ENCODE data around the gene PARD3.
A peak's percentile ranks its signal among the peaks of the same experiment; 100 is the strongest.

Gene PARD3

GRCh38 chr10:34627331-34627730 is 187.8 kb downstream of the PARD3 start:
- no peak for DNase-seq

GRCh38 chr10:34626158-34626880 is 188.8 kb downstream of the PARD3 start:
- DNase-seq, result no peak

- DNase-seq, result peak in 1 of 51 donors; percentile 5
Measured at GRCh38 chr10:34624323-34625153, 190.6 kb downstream of the PARD3 start.

- DNase-seq, result no peak
Measured at GRCh38 chr10:34622945-34623344, 192.2 kb downstream of the PARD3 start.

GRCh38 chr10:34618611-34619010 is 196.5 kb downstream of the PARD3 start:
- no peak for DNase-seq

- DNase-seq, result no peak
Measured at GRCh38 chr10:34615770-34616169, 199.3 kb downstream of the PARD3 start.

GRCh38 chr10:34613491-34613890 is 201.6 kb downstream of the PARD3 start:
- DNase-seq, result no peak

- no peak for DNase-seq
Measured at GRCh38 chr10:34612938-34613337, 202.2 kb downstream of the PARD3 start.

GRCh38 chr10:34612446-34612845 is 202.7 kb downstream of the PARD3 start:
- DNase-seq, result no peak

GRCh38 chr10:34609287-34609940 is 205.7 kb downstream of the PARD3 start:
- DNase-seq, result no peak

GRCh38 chr10:34607894-34608293 is 207.2 kb downstream of the PARD3 start:
- no peak for DNase-seq

- DNase-seq, result no peak
Measured at GRCh38 chr10:34606890-34607289, 208.2 kb downstream of the PARD3 start.

GRCh38 chr10:34602478-34602877 is 212.6 kb downstream of the PARD3 start:
- no peak for DNase-seq

- no peak for DNase-seq
Measured at GRCh38 chr10:34601691-34602090, 213.4 kb downstream of the PARD3 start.

- DNase-seq, result no peak
Measured at GRCh38 chr10:34599026-34599795, 215.9 kb downstream of the PARD3 start.

- DNase-seq, result no peak
Measured at GRCh38 chr10:34596351-34596750, 218.7 kb downstream of the PARD3 start.

GRCh38 chr10:34593930-34594329 is 221.2 kb downstream of the PARD3 start:
- no peak for DNase-seq

- no peak for DNase-seq
Measured at GRCh38 chr10:34593374-34593890, 221.7 kb downstream of the PARD3 start.

- no peak for DNase-seq
Measured at GRCh38 chr10:34590793-34591192, 224.3 kb downstream of the PARD3 start.

GRCh38 chr10:34589275-34589674 is 225.8 kb downstream of the PARD3 start:
- no peak for DNase-seq

- DNase-seq, result no peak
Measured at GRCh38 chr10:34587680-34588019, 227.4 kb downstream of the PARD3 start.

Data from hypothalamus (tissue), 51 donors.